Peyer's patch (tissue), 4 donors: Measurements from ENCODE around the gene SOX1. TPM values are rescaled to one million over a fixed set of nuclear protein-coding genes. Genes with fewer than 3 reads are reported as not detected.

Source experiments
- DNase-seq, 3 donors: peaks; one replicate each; pipeline ENCODE4 v3.0.0-alpha.2; 2017 to 2019
- H3K27ac ChIP-seq, 4 donors: fragments of 200-600 bp; sonication (generic); one replicate each; pipeline ENCODE4 v1.5.1; 2016 to 2019
- H3K27me3 ChIP-seq, 2 donors: fragments of 200-600 bp; sonication (generic); one replicate each; pipeline ENCODE4 v1.5.1; 2019
- H3K36me3 ChIP-seq, 3 donors: fragments of 200-600 bp; sonication (generic); one replicate each; pipeline ENCODE4 v1.5.1; 2016 to 2019
- H3K4me1 ChIP-seq, 4 donors: fragments of 200-600 bp; sonication (generic); one replicate each; pipeline ENCODE4 v1.5.1; 2016 to 2019
- H3K4me3 ChIP-seq, 4 donors: fragments of 200-600 bp; sonication (generic); 1 replicate in 3 of 4; 2 replicates in 1 of 4; pipeline ENCODE4 v1.5.1; 2016 to 2019; ENCODE audit warnings: mild to moderate bottlenecking in 1 of 4
- H3K9me3 ChIP-seq, 4 donors: fragments of 200-600 bp; sonication (generic); one replicate each; pipeline ENCODE4 v1.5.1; 2016 to 2019; ENCODE audit warnings: mild to moderate bottlenecking in 1 of 4
- CTCF ChIP-seq, 6 experiments: fragments of 450-650 bp in 4 of 6; fragments of 200-600 bp in 2 of 6; sonication (generic) in 1 of 6; IDR thresholded peaks; one replicate each; pipeline ENCODE4 v1.5.1; 2017 to 2019; ENCODE audit warnings: antibody characterized with exemption in 6 of 6, mild to moderate bottlenecking in 3 of 6, moderate library complexity in 1 of 6
- POLR2A ChIP-seq, 2 donors: fragments of 450-650 bp; IDR thresholded peaks; one replicate each; pipeline ENCODE4 v1.5.1; 2017; ENCODE audit warnings: antibody characterized with exemption in 2 of 2, mild to moderate bottlenecking in 2 of 2, moderate library complexity in 2 of 2
- total RNA-seq, 4 donors: library from RNA; depleted of rRNA; stranded (reverse); fragments of >200 nt; gene quantifications; one replicate each; pipeline ENCODE4 v1.1.0, GENCODE V29; 2016

The SOX1 gene
- total RNA-seq, 4 donors from 2014 or later: not detected

GRCh38 chr13:112071102-112071722, 4.3 kb downstream of the SOX1 start:
- peaks cover 0 to 25% (median 0%) of the 10 kb centered on the region in 4 donors for H3K4me1 ChIP-seq
- no peaks in the 10 kb centered on the region for H3K36me3 ChIP-seq
- no peak overlapping the region for H3K27ac ChIP-seq
- no peak for DNase-seq
- TF ChIP-seq CTCF (IDR thresholded peaks at IDR 0.05) (no peak), POLR2A (IDR thresholded peaks at IDR 0.05) (no peak)
- H3K4me3 ChIP-seq: no peak overlapping the region
- H3K9me3 ChIP-seq: peaks cover 0 to 15% (median 0%) of the 10 kb centered on the region in 4 donors
- peaks cover 0 to 63% of the 10 kb centered on the region in 2 donors for H3K27me3 ChIP-seq

GRCh38 chr13:112071723-112072533, 5.0 kb downstream of the SOX1 start:
- no peak for DNase-seq
- H3K9me3 ChIP-seq: peaks cover 0 to 15% (median 0%) of the 10 kb centered on the region in 4 donors
- peak overlapping the region in 1 of 4 donors; percentile 17 for H3K4me3 ChIP-seq

GRCh38 chr13:112072534-112073244, 5.7 kb downstream of the SOX1 start:
- Histone ChIP-seq H3K4me1 (peaks cover 0 to 15% (median 0%) of the 10 kb centered on the region in 4 donors), H3K9me3 (peaks cover 0 to 15% (median 0%) of the 10 kb centered on the region in 4 donors), H3K4me3 (peak overlapping the region in 1 of 4 donors; percentile 17), H3K27me3 (peaks cover 0 to 58% of the 10 kb centered on the region in 2 donors), H3K36me3 (no peaks in the 10 kb centered on the region), H3K27ac (no peak overlapping the region)
- no peak for DNase-seq
- TF ChIP-seq POLR2A (IDR thresholded peaks at IDR 0.05) (no peak), CTCF (IDR thresholded peaks at IDR 0.05) (no peak)

More at GRCh38 chr13:112071723-112072533, 5.0 kb downstream of the SOX1 start:
- Histone ChIP-seq H3K27me3 (peaks cover 0 to 58% of the 10 kb centered on the region in 2 donors), H3K36me3 (no peaks in the 10 kb centered on the region), H3K27ac (no peak overlapping the region), H3K4me1 (peaks cover 0 to 20% (median 0%) of the 10 kb centered on the region in 4 donors)
- TF ChIP-seq POLR2A (IDR thresholded peaks at IDR 0.05) (no peak), CTCF (IDR thresholded peaks at IDR 0.05) (no peak)

- Histone ChIP-seq H3K27me3 (peaks cover 0 to 62% of the 10 kb centered on the region in 2 donors), H3K36me3 (no peaks in the 10 kb centered on the region), H3K4me3 (no peak overlapping the region), H3K9me3 (peaks cover 0 to 15% (median 0%) of the 10 kb centered on the region in 4 donors), H3K27ac (no peak overlapping the region), H3K4me1 (peaks cover 0 to 15% (median 0%) of the 10 kb centered on the region in 4 donors)
- no peak for DNase-seq
- no peak for TF ChIP-seq CTCF (IDR thresholded peaks at IDR 0.05)
- TF ChIP-seq POLR2A (IDR thresholded peaks at IDR 0.05): no peak
These were observed 6.5 kb downstream of the SOX1 start for GRCh38 chr13:112073245-112074138.
